ENCODE results near the gene MFSD6.
"Not testable (repeated sequence)": the region's sequence is repeated elsewhere in the genome, so short reads cannot be mapped to it uniquely, and the experiment has no call there.

The MFSD6 gene

GRCh38 chr2:190405995-190406394 lies 2.2 kb upstream of the MFSD6 start:
- no peak for DNase-seq (ENCODE audit: low spot score)

- DNase-seq (ENCODE audit: low spot score) = no peak
Measured at GRCh38 chr2:190406805-190407204, 1.4 kb upstream of the MFSD6 start.

- DNase-seq (ENCODE audit: low spot score) = no peak
Measured at GRCh38 chr2:190407246-190407661, 901 bp upstream of the MFSD6 start.

- DNase-seq (ENCODE audit: low spot score) = peak; percentile 82
Measured at GRCh38 chr2:190408538-190409271, 550 bp downstream of the MFSD6 start.

GRCh38 chr2:190409616-190410015 lies 1.5 kb downstream of the MFSD6 start:
- no peak for DNase-seq (ENCODE audit: low spot score)

GRCh38 chr2:190410166-190410565 lies 2.0 kb downstream of the MFSD6 start:
- DNase-seq (ENCODE audit: low spot score) = no peak

- no peak for DNase-seq (ENCODE audit: low spot score)
Measured at GRCh38 chr2:190412966-190413365, 4.8 kb downstream of the MFSD6 start.

- no peak for DNase-seq (ENCODE audit: low spot score)
Measured at GRCh38 chr2:190413421-190413820, 5.3 kb downstream of the MFSD6 start.

GRCh38 chr2:190415251-190415650 lies 7.1 kb downstream of the MFSD6 start:
- DNase-seq (ENCODE audit: low spot score) = no peak

GRCh38 chr2:190415794-190416775 lies 7.9 kb downstream of the MFSD6 start:
- DNase-seq (ENCODE audit: low spot score) = no peak

- DNase-seq (ENCODE audit: low spot score) = no peak
Measured at GRCh38 chr2:190417045-190417842, 9.1 kb downstream of the MFSD6 start.

- no peak for DNase-seq (ENCODE audit: low spot score)
Measured at GRCh38 chr2:190418727-190419126, 10.6 kb downstream of the MFSD6 start.

GRCh38 chr2:190420801-190421200 lies 12.6 kb downstream of the MFSD6 start:
- no peak for DNase-seq (ENCODE audit: low spot score)

GRCh38 chr2:190425221-190425866 lies 17.2 kb downstream of the MFSD6 start:
- DNase-seq (ENCODE audit: low spot score) = no peak

- no peak for DNase-seq (ENCODE audit: low spot score)
Measured at GRCh38 chr2:190425883-190426658, 17.9 kb downstream of the MFSD6 start.

- not testable (repeated sequence) for DNase-seq (ENCODE audit: low spot score)
Measured at GRCh38 chr2:190430866-190431265, 22.7 kb downstream of the MFSD6 start.

- no peak for DNase-seq (ENCODE audit: low spot score)
Measured at GRCh38 chr2:190431907-190432306, 23.8 kb downstream of the MFSD6 start.

GRCh38 chr2:190432567-190433231 lies 24.5 kb downstream of the MFSD6 start:
- DNase-seq (ENCODE audit: low spot score) = no peak

- DNase-seq (ENCODE audit: low spot score) = no peak
Measured at GRCh38 chr2:190435031-190435670, 27.0 kb downstream of the MFSD6 start.

GRCh38 chr2:190436557-190436956 lies 28.4 kb downstream of the MFSD6 start:
- DNase-seq (ENCODE audit: low spot score) = no peak

Data from CD4-positive, alpha-beta T cell treated with Interleukin-2 at 100 ng/mL for 4 hours (primary cell).